ENCODE measurements around the gene TH. TPM values are rescaled to one million over a fixed set of nuclear protein-coding genes. Genes with fewer than 3 reads are reported as not detected.
"Not testable (repeated sequence)": the region's sequence is repeated elsewhere in the genome, so short reads cannot be mapped to it uniquely, and the experiment has no call there.

The TH gene
- total and polyA plus RNA-seq, 2 donors (not counting 1 experiment from before 2014, with no cell fraction given): not detected

GRCh38 chr11:2194877-2195755 is 23.5 kb upstream of the TH start:
- Histone ChIP-seq H4K20me1 (ENCODE audit: control insufficient read depth, insufficient read depth, low read length, poor library complexity, severe bottlenecking) (no peaks in the 10 kb centered on the region), H3K36me3 (replicated peaks in 1 of 2; ENCODE audit: control extremely low read depth in 1 of 2, control insufficient read depth in 1 of 2, extremely low read depth in 1 of 2, insufficient read depth in 2 of 2, low read length in 1 of 2) (no peaks in the 10 kb centered on the region), H3K9ac (ENCODE audit: low read length) (no peak overlapping the region), H3K4me1 (ENCODE audit: control insufficient read depth in 2 of 2, insufficient read depth in 2 of 2, low read length in 2 of 2) (peaks cover 6 to 32% of the 10 kb centered on the region in 2 donors), H2AFZ (ENCODE audit: insufficient read depth, low read depth, low read length, poor library complexity, severe bottlenecking) (no peak overlapping the region), H3K79me2 (ENCODE audit: control insufficient read depth, insufficient read depth, low read length) (no peaks in the 10 kb centered on the region), H3K4me2 (replicated peaks; ENCODE audit: low read depth, low read length, poor library complexity, severe bottlenecking) (peak overlapping the region; percentile 21), H3K27ac (ENCODE audit: low read length in 2 of 2) (no peak overlapping the region), H3K9me3 (ENCODE audit: control extremely low read depth in 1 of 3, control insufficient read depth in 2 of 3, insufficient read depth in 1 of 3, low read length in 2 of 3) (no peaks in the 10 kb centered on the region), H3K27me3 (replicated peaks in 1 of 4; ENCODE audit: control extremely low read depth in 1 of 4, control insufficient read depth in 3 of 4, insufficient read depth in 4 of 4, low read length in 3 of 4) (peaks cover 0 to 11% (median 2%) of the 10 kb centered on the region in 4 experiments), H3K4me3 (ENCODE audit: control extremely low read depth in 1 of 5, extremely low read depth in 1 of 5, insufficient read depth in 1 of 5, low read depth in 2 of 5, low read length in 4 of 5) (no peak overlapping the region)
- peaks cover 17% of the 10 kb centered on the region for H3K4me1 Mint-ChIP-seq
- TF ChIP-seq CTCF (IDR thresholded peaks at IDR 0.05) (peak; percentile 86), EZH2 (IDR thresholded peaks at IDR 0.05; ENCODE audit: borderline replicate concordance, insufficient read depth, low read depth, low read length, poor library complexity, severe bottlenecking) (no peak)
- ChIA-PET POLR2A (no interaction called here), CTCF (interaction anchor here (0.9 to 4.5 kb wide), 11 partner anchors 8 to 693 kb away, joined by 3 to 28 read pairs (median 4); partner anchors contain the start of genes C11orf21, TSPAN32 and TSSC4)
- intact Hi-C loops (cut with micrococcal nuclease): no loop called here
- ATAC-seq (ENCODE audit: low read depth) (peak; percentile 35), DNase-seq (peak; percentile 63)
- H3K4me3 Mint-ChIP-seq: no peak overlapping the region
- H3K27ac Mint-ChIP-seq: no peak overlapping the region
- peaks cover 20% of the 10 kb centered on the region for H3K27me3 Mint-ChIP-seq
- H3K9me3 Mint-ChIP-seq (ENCODE audit: insufficient read depth): no peaks in the 10 kb centered on the region
- 51% methylated on average over 22 of the region's 24 CpGs for WGBS (ENCODE audit: insufficient coverage)

- H3K4me2 ChIP-seq (replicated peaks; ENCODE audit: low read depth, low read length, poor library complexity, severe bottlenecking); H3K9ac ChIP-seq (ENCODE audit: low read length); H3K27ac ChIP-seq (ENCODE audit: low read length in 2 of 2); H3K4me3 ChIP-seq (ENCODE audit: control extremely low read depth in 1 of 5, extremely low read depth in 1 of 5, insufficient read depth in 1 of 5, low read depth in 2 of 5, low read length in 4 of 5); H3K9me3 ChIP-seq (ENCODE audit: control extremely low read depth in 1 of 3, control insufficient read depth in 2 of 3, insufficient read depth in 1 of 3, low read length in 2 of 3); DNase-seq; H3K27ac Mint-ChIP-seq; ATAC-seq (ENCODE audit: low read depth); H4K20me1 ChIP-seq (ENCODE audit: control insufficient read depth, insufficient read depth, low read length, poor library complexity, severe bottlenecking); H3K79me2 ChIP-seq (ENCODE audit: control insufficient read depth, insufficient read depth, low read length); H3K36me3 ChIP-seq (replicated peaks in 1 of 2; ENCODE audit: control extremely low read depth in 1 of 2, control insufficient read depth in 1 of 2, extremely low read depth in 1 of 2, insufficient read depth in 2 of 2, low read length in 1 of 2); intact Hi-C loops (cut with micrococcal nuclease); H2AFZ ChIP-seq (ENCODE audit: insufficient read depth, low read depth, low read length, poor library complexity, severe bottlenecking); H3K9me3 Mint-ChIP-seq (ENCODE audit: insufficient read depth); POLR2A ChIA-PET; H3K4me3 Mint-ChIP-seq: not testable (repeated sequence)
- Histone ChIP-seq H3K27me3 (replicated peaks in 1 of 4; ENCODE audit: control extremely low read depth in 1 of 4, control insufficient read depth in 3 of 4, insufficient read depth in 4 of 4, low read length in 3 of 4) (peaks cover 0 to 11% (median 2%) of the 10 kb centered on the region in 4 experiments), H3K4me1 (ENCODE audit: control insufficient read depth in 2 of 2, insufficient read depth in 2 of 2, low read length in 2 of 2) (peaks cover 6 to 32% of the 10 kb centered on the region in 2 donors)
- H3K4me1 Mint-ChIP-seq: peaks cover 17% of the 10 kb centered on the region
- 89% methylated on average over 14 of the region's 20 CpGs for WGBS (ENCODE audit: insufficient coverage)
- CTCF ChIA-PET: interaction anchor here (0.9 to 4.5 kb wide), 9 partner anchors 74 to 694 kb away, joined by 3 to 28 read pairs (median 4); partner anchors contain the start of genes C11orf21, TSPAN32 and TSSC4
- peaks cover 20% of the 10 kb centered on the region for H3K27me3 Mint-ChIP-seq
These were observed 22.4 kb upstream of the TH start for GRCh38 chr11:2193888-2194595.
